ENCODE results near the gene COQ10B. TPM values are rescaled to one million over a fixed set of nuclear protein-coding genes. Genes with fewer than 3 reads are reported as not detected.
A peak's percentile ranks its signal among the peaks of the same experiment; 100 is the strongest.
"Not testable (repeated sequence)": the region's sequence is repeated elsewhere in the genome, so short reads cannot be mapped to it uniquely, and the experiment has no call there.

Gene COQ10B
- total RNA-seq, 6 donors from 2014 or later: 10.2 to 35.1 (median 25.6) TPM

GRCh38 chr2:197426723-197427603 lies 26.4 kb upstream of the COQ10B start:
- no peak for TF ChIP-seq EP300 (IDR thresholded peaks at IDR 0.05)
- no peak for TF ChIP-seq POLR2AphosphoS5 (IDR thresholded peaks at IDR 0.05)
- TF ChIP-seq POLR2A (IDR thresholded peaks at IDR 0.05): no peak
- TF ChIP-seq CTCF (IDR thresholded peaks at IDR 0.05): no peak
- H3K27me3 ChIP-seq: no peaks in the 10 kb centered on the region
- H3K36me3 ChIP-seq: peaks cover 0 to 24% (median 6%) of the 10 kb centered on the region in 4 donors
- 71 to 74% methylated on average over 2 of the region's 2 CpGs for WGBS, 2 donors
- DNase-seq: no peak
- H3K4me1 ChIP-seq: peaks cover 55 to 69% (median 64%) of the 10 kb centered on the region in 4 donors
- H3K4me3 ChIP-seq: no peak overlapping the region
- no peak overlapping the region for H3K27ac ChIP-seq
- no peak for ATAC-seq (ENCODE audit: low FRiP score in 2 of 2)
- H3K9me3 ChIP-seq: no peaks in the 10 kb centered on the region

- Histone ChIP-seq H3K36me3 (peaks cover 0 to 14% (median 2%) of the 10 kb centered on the region in 4 donors), H3K27me3 (no peaks in the 10 kb centered on the region), H3K27ac (no peak overlapping the region), H3K9me3 (no peaks in the 10 kb centered on the region), H3K4me3 (no peak overlapping the region), H3K4me1 (peaks cover 65 to 79% (median 73%) of the 10 kb centered on the region in 4 donors)
- ATAC-seq (ENCODE audit: low FRiP score in 2 of 2): no peak
- TF ChIP-seq POLR2AphosphoS5 (IDR thresholded peaks at IDR 0.05) (no peak), EP300 (IDR thresholded peaks at IDR 0.05) (no peak), CTCF (IDR thresholded peaks at IDR 0.05) (no peak), POLR2A (IDR thresholded peaks at IDR 0.05) (no peak)
- 97 to 98% methylated on average over 3 of the region's 3 CpGs for WGBS, 2 donors
- no peak for DNase-seq
Measured at GRCh38 chr2:197427986-197428385, 25.4 kb upstream of the COQ10B start.

GRCh38 chr2:197431858-197432257 lies 21.5 kb upstream of the COQ10B start:
- Histone ChIP-seq H3K4me3 (peak overlapping the region in 1 of 4 donors; percentile 86), H3K27ac (peak overlapping the region in 2 of 4 donors; percentile 2 to 31), H3K27me3 (no peaks in the 10 kb centered on the region), H3K4me1 (peaks cover 52 to 70% (median 66%) of the 10 kb centered on the region in 4 donors), H3K36me3 (peaks cover 0 to 2% (median 0%) of the 10 kb centered on the region in 4 donors), H3K9me3 (no peaks in the 10 kb centered on the region)
- WGBS, 2 donors: 62 to 63% methylated on average over 6 of the region's 6 CpGs
- ATAC-seq (ENCODE audit: low FRiP score in 2 of 2): no peak
- no peak for TF ChIP-seq POLR2A (IDR thresholded peaks at IDR 0.05)
- TF ChIP-seq POLR2AphosphoS5 (IDR thresholded peaks at IDR 0.05): no peak
- no peak for TF ChIP-seq CTCF (IDR thresholded peaks at IDR 0.05)
- no peak for TF ChIP-seq EP300 (IDR thresholded peaks at IDR 0.05)
- no peak for DNase-seq

GRCh38 chr2:197432527-197432926 lies 20.8 kb upstream of the COQ10B start:
- H3K36me3 ChIP-seq; DNase-seq; H3K27me3 ChIP-seq; H3K9me3 ChIP-seq; ATAC-seq (ENCODE audit: low FRiP score in 2 of 2): not testable (repeated sequence)
- Histone ChIP-seq H3K27ac (peak overlapping the region in 2 of 4 donors; percentile 2 to 7), H3K4me3 (peak overlapping the region in 1 of 4 donors; percentile 86), H3K4me1 (peaks cover 45 to 63% (median 59%) of the 10 kb centered on the region in 4 donors)
- WGBS, 2 donors: 60 to 71% methylated on average over 6 of the region's 6 CpGs

GRCh38 chr2:197433780-197434438 lies 19.4 kb upstream of the COQ10B start:
- TF ChIP-seq POLR2AphosphoS5 (IDR thresholded peaks at IDR 0.05) (no peak), CTCF (IDR thresholded peaks at IDR 0.05) (no peak), EP300 (IDR thresholded peaks at IDR 0.05) (no peak), POLR2A (IDR thresholded peaks at IDR 0.05) (no peak)
- H3K36me3 ChIP-seq: peaks cover 0 to 2% (median 0%) of the 10 kb centered on the region in 4 donors
- WGBS, 2 donors: 0 to 1% methylated on average over 11 of the region's 11 CpGs
- peak overlapping the region; percentile 97 to 99 (median 99) for H3K27ac ChIP-seq
- peaks cover 32 to 52% (median 46%) of the 10 kb centered on the region in 4 donors for H3K4me1 ChIP-seq
- no peaks in the 10 kb centered on the region for H3K27me3 ChIP-seq
- ATAC-seq (ENCODE audit: low FRiP score in 2 of 2): no peak
- no peaks in the 10 kb centered on the region for H3K9me3 ChIP-seq
- no peak for DNase-seq
- peak overlapping the region; percentile 86 to 97 (median 91) for H3K4me3 ChIP-seq
